K562 (cell line): Measurements from ENCODE around the gene CYTH1. TPM values are rescaled to one million over a fixed set of nuclear protein-coding genes. Genes with fewer than 3 reads are reported as not detected.

Experiments used
- FOXJ2 ChIP-seq: fragments of 200-800 bp; sonication (Bioruptor generic); IDR thresholded peaks from 2 replicates; pipeline ENCODE4 v1.6.1; 2016; ENCODE audit warnings: missing genetic modification characterization, missing compliant biosample characterization
- MAZ ChIP-seq, 2 experiments: fragments of 450-650 bp in 1 of 2; sonication (generic) in 1 of 2; formaldehyde crosslinking; IDR thresholded peaks in 1 of 2; conservative IDR thresholded peaks in 1 of 2; 2 replicates each; pipeline versions ENCODE4 v1.4.0 to v1.5.0; 2020; ENCODE audit warnings: mild to moderate bottlenecking in 1 of 2, missing genetic modification reagents in 1 of 2
- ZNF324 ChIP-seq: fragments of 250-450 bp; sonication (Bioruptor Pico); IDR thresholded peaks from 2 replicates; pipeline ENCODE4 v1.4.0; 2020; ENCODE audit warnings: mild to moderate bottlenecking
- ZNF445 ChIP-seq: fragments of 250-450 bp; sonication (Bioruptor Pico); IDR thresholded peaks from 2 replicates; pipeline ENCODE4 v1.4.0; 2020; ENCODE audit warnings: low read depth, mild to moderate bottlenecking, moderate library complexity
- polyA plus RNA-seq, 8 experiments: library from polyadenylated mRNA; depleted of rRNA in 4 of 8; stranded (reverse) in 5 of 8; unstranded in 3 of 8; fragments of >200 nt; fragmentation: Nextera tagmentation in 2 of 8; fragmentation: Illumina TruSeq in 1 of 8; extraction: Ambion mirVana in 2 of 8; extraction: Trizol in 1 of 8; gene quantifications; 2 replicates each; pipeline versions ENCODE4 v1.2.1 to v1.2.3, GENCODE V29; 2011 to 2014; ENCODE audit warnings: inconsistent platforms in 1 of 8, missing spikeins in 1 of 8
- total RNA-seq, 7 experiments: library from RNA; depleted of rRNA in 6 of 7; stranded (reverse); fragments of >200 nt in 6 of 7; fragmentation: Illumina TruSeq in 2 of 7; extraction: Trizol in 2 of 7; gene quantifications; 2 replicates each; pipeline versions ENCODE4 v1.2.1 to v1.2.3, GENCODE V29; 2011 to 2021; ENCODE audit warnings: low replicate concordance in 1 of 7
- TF ChIP-seq, protein P1 (sequence below): sonication (generic); formaldehyde crosslinking; IDR thresholded peaks from 2 replicates; pipeline ENCODE4 v1.8.1; 2023; ENCODE audit warnings: missing genetic modification reagents, mild to moderate bottlenecking, borderline replicate concordance
- TF ChIP-seq, protein P2 (sequence below): IDR thresholded peaks from 2 replicates; pipeline ENCODE4 v1.6.1; 2016; ENCODE audit warnings: missing genetic modification characterization, missing compliant biosample characterization
- TF ChIP-seq, protein P3 (sequence below), 2 experiments: fragments of 200-800 bp in 1 of 2; sonication (Bioruptor generic) in 1 of 2; sonication (generic) in 1 of 2; formaldehyde crosslinking in 1 of 2; IDR thresholded peaks in 1 of 2; conservative IDR thresholded peaks in 1 of 2; 2 replicates each; pipeline versions ENCODE4 v1.5.0 to v1.6.1; 2016 to 2020; ENCODE audit warnings: missing compliant biosample characterization in 1 of 2, missing genetic modification characterization in 1 of 2, missing genetic modification reagents in 1 of 2

Gene CYTH1
- total and polyA plus RNA-seq, 9 of the 15 experiments (the other 6 are each of a cell fraction or from before 2014, with no cell fraction given), result 0.52 to 27.7 (median 16.8) TPM

DNA sequence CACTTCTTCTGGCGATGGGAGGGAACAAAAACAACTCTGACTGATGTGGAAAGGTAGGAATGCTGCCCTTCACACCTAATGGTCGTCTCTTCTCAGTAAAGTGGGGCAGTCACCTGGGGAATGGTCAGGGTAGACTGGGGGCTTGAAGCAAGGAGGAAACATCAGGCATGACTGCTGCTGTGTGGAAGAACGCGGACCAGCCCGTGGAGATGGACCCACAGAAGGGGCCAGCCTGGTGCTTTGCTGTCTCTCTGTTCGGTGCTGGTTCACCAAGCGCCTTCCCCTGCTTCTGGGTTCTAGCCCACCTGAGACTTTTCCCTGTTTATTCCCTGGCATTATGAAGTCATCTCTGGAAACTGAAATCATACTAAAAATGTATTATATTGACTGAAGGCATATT lies 108.7 kb downstream of the CYTH1 start (continued):
- TF ChIP-seq, protein P1, sequence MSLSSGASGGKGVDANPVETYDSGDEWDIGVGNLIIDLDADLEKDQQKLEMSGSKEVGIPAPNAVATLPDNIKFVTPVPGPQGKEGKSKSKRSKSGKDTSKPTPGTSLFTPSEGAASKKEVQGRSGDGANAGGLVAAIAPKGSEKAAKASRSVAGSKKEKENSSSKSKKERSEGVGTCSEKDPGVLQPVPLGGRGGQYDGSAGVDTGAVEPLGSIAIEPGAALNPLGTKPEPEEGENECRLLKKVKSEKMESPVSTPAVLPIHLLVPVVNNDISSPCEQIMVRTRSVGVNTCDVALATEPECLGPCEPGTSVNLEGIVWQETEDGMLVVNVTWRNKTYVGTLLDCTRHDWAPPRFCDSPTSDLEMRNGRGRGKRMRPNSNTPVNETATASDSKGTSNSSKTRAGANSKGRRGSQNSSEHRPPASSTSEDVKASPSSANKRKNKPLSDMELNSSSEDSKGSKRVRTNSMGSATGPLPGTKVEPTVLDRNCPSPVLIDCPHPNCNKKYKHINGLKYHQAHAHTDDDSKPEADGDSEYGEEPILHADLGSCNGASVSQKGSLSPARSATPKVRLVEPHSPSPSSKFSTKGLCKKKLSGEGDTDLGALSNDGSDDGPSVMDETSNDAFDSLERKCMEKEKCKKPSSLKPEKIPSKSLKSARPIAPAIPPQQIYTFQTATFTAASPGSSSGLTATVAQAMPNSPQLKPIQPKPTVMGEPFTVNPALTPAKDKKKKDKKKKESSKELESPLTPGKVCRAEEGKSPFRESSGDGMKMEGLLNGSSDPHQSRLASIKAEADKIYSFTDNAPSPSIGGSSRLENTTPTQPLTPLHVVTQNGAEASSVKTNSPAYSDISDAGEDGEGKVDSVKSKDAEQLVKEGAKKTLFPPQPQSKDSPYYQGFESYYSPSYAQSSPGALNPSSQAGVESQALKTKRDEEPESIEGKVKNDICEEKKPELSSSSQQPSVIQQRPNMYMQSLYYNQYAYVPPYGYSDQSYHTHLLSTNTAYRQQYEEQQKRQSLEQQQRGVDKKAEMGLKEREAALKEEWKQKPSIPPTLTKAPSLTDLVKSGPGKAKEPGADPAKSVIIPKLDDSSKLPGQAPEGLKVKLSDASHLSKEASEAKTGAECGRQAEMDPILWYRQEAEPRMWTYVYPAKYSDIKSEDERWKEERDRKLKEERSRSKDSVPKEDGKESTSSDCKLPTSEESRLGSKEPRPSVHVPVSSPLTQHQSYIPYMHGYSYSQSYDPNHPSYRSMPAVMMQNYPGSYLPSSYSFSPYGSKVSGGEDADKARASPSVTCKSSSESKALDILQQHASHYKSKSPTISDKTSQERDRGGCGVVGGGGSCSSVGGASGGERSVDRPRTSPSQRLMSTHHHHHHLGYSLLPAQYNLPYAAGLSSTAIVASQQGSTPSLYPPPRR (CRISPR knock-in tag), result no peak
- TF ChIP-seq, protein P2, sequence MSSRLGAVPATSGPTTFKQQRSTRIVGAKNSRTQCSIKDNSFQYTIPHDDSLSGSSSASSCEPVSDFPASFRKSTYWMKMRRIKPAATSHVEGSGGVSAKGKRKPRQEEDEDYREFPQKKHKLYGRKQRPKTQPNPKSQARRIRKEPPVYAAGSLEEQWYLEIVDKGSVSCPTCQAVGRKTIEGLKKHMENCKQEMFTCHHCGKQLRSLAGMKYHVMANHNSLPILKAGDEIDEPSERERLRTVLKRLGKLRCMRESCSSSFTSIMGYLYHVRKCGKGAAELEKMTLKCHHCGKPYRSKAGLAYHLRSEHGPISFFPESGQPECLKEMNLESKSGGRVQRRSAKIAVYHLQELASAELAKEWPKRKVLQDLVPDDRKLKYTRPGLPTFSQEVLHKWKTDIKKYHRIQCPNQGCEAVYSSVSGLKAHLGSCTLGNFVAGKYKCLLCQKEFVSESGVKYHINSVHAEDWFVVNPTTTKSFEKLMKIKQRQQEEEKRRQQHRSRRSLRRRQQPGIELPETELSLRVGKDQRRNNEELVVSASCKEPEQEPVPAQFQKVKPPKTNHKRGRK, result no peak
- TF ChIP-seq, protein P3, sequence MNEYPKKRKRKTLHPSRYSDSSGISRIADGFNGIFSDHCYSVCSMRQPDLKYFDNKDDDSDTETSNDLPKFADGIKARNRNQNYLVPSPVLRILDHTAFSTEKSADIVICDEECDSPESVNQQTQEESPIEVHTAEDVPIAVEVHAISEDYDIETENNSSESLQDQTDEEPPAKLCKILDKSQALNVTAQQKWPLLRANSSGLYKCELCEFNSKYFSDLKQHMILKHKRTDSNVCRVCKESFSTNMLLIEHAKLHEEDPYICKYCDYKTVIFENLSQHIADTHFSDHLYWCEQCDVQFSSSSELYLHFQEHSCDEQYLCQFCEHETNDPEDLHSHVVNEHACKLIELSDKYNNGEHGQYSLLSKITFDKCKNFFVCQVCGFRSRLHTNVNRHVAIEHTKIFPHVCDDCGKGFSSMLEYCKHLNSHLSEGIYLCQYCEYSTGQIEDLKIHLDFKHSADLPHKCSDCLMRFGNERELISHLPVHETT (CRISPR knock-in tag; conservative IDR thresholded peaks at IDR 0.05 in 1 of 2, IDR thresholded peaks at IDR 0.05 in 1 of 2), result no peak
- TF ChIP-seq ZNF324 (CRISPR knock-in tag) (no peak), FOXJ2 (tag) (no peak), MAZ (CRISPR knock-in tag; conservative IDR thresholded peaks at IDR 0.05 in 1 of 2, IDR thresholded peaks at IDR 0.05 in 1 of 2) (no peak), ZNF445 (CRISPR knock-in tag) (no peak)
